GM08714 (cell line): ENCODE results near the gene MYO3B.

Experiments
- H3K4me3 ChIP-seq: fragments of 200-500 bp; sonication (Bioruptor generic); 2 replicates; pipeline ENCODE4 v1.5.1; 2014; ENCODE audit warnings: mild to moderate bottlenecking, low read length, inconsistent platforms
- ZNF274 ChIP-seq: IDR thresholded peaks from 2 replicates; pipeline ENCODE4 v1.6.1; 2012; ENCODE audit warnings: mild to moderate bottlenecking, low read depth, low read length

The MYO3B gene

GRCh38 chr2:170226216-170226615, 48.3 kb downstream of the MYO3B start:
- TF ChIP-seq ZNF274, result no peak
- H3K4me3 ChIP-seq, result no peak overlapping the region

GRCh38 chr2:170227507-170227947, 49.6 kb downstream of the MYO3B start:
- no peak for TF ChIP-seq ZNF274
- H3K4me3 ChIP-seq, result no peak overlapping the region; the same call in 1 of the 2 replicates

- H3K4me3 ChIP-seq, result no peak overlapping the region; the same call in 1 of the 2 replicates
- TF ChIP-seq ZNF274, result no peak
These were observed 50.0 kb downstream of the MYO3B start for GRCh38 chr2:170227951-170228350.

GRCh38 chr2:170228429-170228828, 50.5 kb downstream of the MYO3B start:
- H3K4me3 ChIP-seq, result no peak overlapping the region; the same call in 1 of the 2 replicates
- no peak for TF ChIP-seq ZNF274

- TF ChIP-seq ZNF274, result no peak
- no peak overlapping the region for H3K4me3 ChIP-seq
These were observed 51.2 kb downstream of the MYO3B start for GRCh38 chr2:170229125-170229524.

GRCh38 chr2:170229744-170230143, 51.8 kb downstream of the MYO3B start:
- no peak overlapping the region for H3K4me3 ChIP-seq
- no peak for TF ChIP-seq ZNF274

GRCh38 chr2:170235860-170236679, 58.1 kb downstream of the MYO3B start:
- no peak for TF ChIP-seq ZNF274
- no peak overlapping the region for H3K4me3 ChIP-seq

GRCh38 chr2:170236680-170237047, 58.7 kb downstream of the MYO3B start:
- no peak for TF ChIP-seq ZNF274
- no peak overlapping the region for H3K4me3 ChIP-seq

GRCh38 chr2:170237572-170238120, 59.7 kb downstream of the MYO3B start:
- H3K4me3 ChIP-seq, result no peak overlapping the region
- no peak for TF ChIP-seq ZNF274

- no peak for TF ChIP-seq ZNF274
- no peak overlapping the region for H3K4me3 ChIP-seq
These were observed 60.8 kb downstream of the MYO3B start for GRCh38 chr2:170238776-170239175.

GRCh38 chr2:170240629-170241028, 62.7 kb downstream of the MYO3B start:
- no peak overlapping the region for H3K4me3 ChIP-seq
- no peak for TF ChIP-seq ZNF274

GRCh38 chr2:170241756-170242155, 63.8 kb downstream of the MYO3B start:
- H3K4me3 ChIP-seq, result no peak overlapping the region
- TF ChIP-seq ZNF274, result no peak

- no peak overlapping the region for H3K4me3 ChIP-seq
- TF ChIP-seq ZNF274, result no peak
These were observed 65.3 kb downstream of the MYO3B start for GRCh38 chr2:170243118-170243837.

- no peak for TF ChIP-seq ZNF274
- H3K4me3 ChIP-seq, result no peak overlapping the region
These were observed 66.0 kb downstream of the MYO3B start for GRCh38 chr2:170243898-170244297.

GRCh38 chr2:170244555-170244954, 66.6 kb downstream of the MYO3B start:
- H3K4me3 ChIP-seq, result no peak overlapping the region
- TF ChIP-seq ZNF274, result no peak
